BJ (cell line): ENCODE measurements around the gene ID1. TPM values are rescaled to one million over a fixed set of nuclear protein-coding genes. Genes with fewer than 3 reads are reported as not detected.

Experiments
- CTCF ChIA-PET: fragments of 350-600 bp; formaldehyde crosslinking; extraction: SDS; loops from one replicate; lab custom pipeline; 2021; ENCODE audit warnings: antibody characterized with exemption, inconsistent platforms; lab: Yijun Ruan, JAX
- POLR2A ChIA-PET: fragments of 300-600 bp; sonication (Branson Sonifier 250); formaldehyde crosslinking; extraction: SDS; loops from one replicate; lab custom pipeline; 2021; ENCODE audit warnings: antibody characterized with exemption; lab: Charles Lee
- DNase-seq: peaks from one replicate; pipeline ENCODE4 v3.0.0-alpha.2; 2011; ENCODE audit warnings: low read depth
- H3K27me3 ChIP-seq: 2 replicates; pipeline ENCODE4 v1.6.0; 2011; ENCODE audit warnings: low read length; ENCODE audit not compliant: control insufficient read depth, insufficient read depth
- H3K36me3 ChIP-seq: 2 replicates; pipeline ENCODE4 v1.5.1; 2011; ENCODE audit warnings: low read length; ENCODE audit not compliant: control insufficient read depth, insufficient read depth
- H3K4me3 ChIP-seq: 2 replicates; pipeline ENCODE4 v1.5.1; 2011; ENCODE audit warnings: low read depth, mild to moderate bottlenecking, control low read depth, low read length
- CTCF ChIP-seq: IDR thresholded peaks from 2 replicates; pipeline ENCODE4 v1.5.1; 2011; ENCODE audit warnings: low read depth, mild to moderate bottlenecking, control low read depth, inconsistent platforms, low read length, moderate library complexity; ENCODE audit not compliant: insufficient read depth
- polyA plus RNA-seq: library from polyadenylated mRNA; depleted of rRNA; stranded (reverse); fragments of >200 nt; gene quantifications from 2 replicates; pipeline ENCODE4 v1.2.3, GENCODE V29; 2011; rRNA removed
- small RNA-seq: library from RNA; depleted of rRNA; stranded (forward); fragments of <200 nt; gene quantifications from one replicate; pipeline ENCODE3, GENCODE V24; 2012; ENCODE audit warnings: low replicate concordance, low read depth; ENCODE audit not compliant: insufficient read length

Gene ID1
- polyA plus RNA-seq, 1 experiment, result 135 TPM

- POLR2A ChIA-PET, result no interaction called here
- no peak for TF ChIP-seq CTCF
- peak; percentile 39 for DNase-seq
- CTCF ChIA-PET, result interaction anchor here (0.8 to 5.9 kb wide), 3 partner anchors 9 to 40 kb away, joined by 3 to 33 read pairs (median 13); no protein-coding TSS in a partner anchor
- H3K4me3 ChIP-seq, result no peak overlapping the region
- no peaks in the 10 kb centered on the region for H3K27me3 ChIP-seq
- no peaks in the 10 kb centered on the region for H3K36me3 ChIP-seq
Observed at GRCh38 chr20:31652917-31653396, 47.9 kb downstream of the ID1 start.

- Histone ChIP-seq H3K36me3 (no peaks in the 10 kb centered on the region), H3K27me3 (no peaks in the 10 kb centered on the region), H3K4me3 (no peak overlapping the region)
- DNase-seq, result no peak
- TF ChIP-seq CTCF, result no peak
- CTCF ChIA-PET, result interaction anchor here (0.8 to 5.9 kb wide), 4 partner anchors 8 to 70 kb away, joined by 3 to 33 read pairs (median 8); no protein-coding TSS in a partner anchor
- POLR2A ChIA-PET, result no interaction called here
Observed at GRCh38 chr20:31653561-31653960, 48.5 kb downstream of the ID1 start.

DNA sequence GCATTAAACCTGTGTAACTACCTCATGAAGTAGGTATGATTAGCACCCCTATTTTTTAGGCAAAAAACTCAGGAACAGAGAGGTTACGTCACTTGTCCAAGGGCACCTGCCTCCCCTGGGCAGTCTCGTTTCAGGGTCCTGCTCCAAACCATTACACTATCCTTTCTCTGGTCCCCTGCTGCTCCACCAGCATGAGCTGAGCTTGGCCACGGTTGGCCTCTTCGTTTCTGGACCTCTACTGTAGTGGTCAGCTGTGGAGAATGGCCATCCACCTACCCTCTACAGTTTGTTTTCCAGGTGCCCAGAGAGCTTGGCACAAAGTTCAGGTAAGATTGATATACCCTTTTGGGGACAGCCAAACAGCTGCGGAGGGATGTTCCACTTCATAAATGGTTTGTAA lies 49.4 kb downstream of the ID1 start:
- no peak for TF ChIP-seq CTCF
- ChIA-PET POLR2A (no interaction called here), CTCF (interaction anchor here (1.0 to 5.9 kb wide), 3 partner anchors 21 to 70 kb away, joined by 3 to 33 read pairs (median 8); no protein-coding TSS in a partner anchor)
- DNase-seq, result no peak
- Histone ChIP-seq H3K27me3 (no peaks in the 10 kb centered on the region), H3K36me3 (no peaks in the 10 kb centered on the region), H3K4me3 (no peak overlapping the region)

Small RNA genes lying within 50 kb of the gene (small RNA-seq; reads per million reads assigned to genes)
- not detected for gene MIR3193

Other genes starting within 250 kb of the ID1 start
- gene DEFB118, start 236.7 kb upstream of the ID1 start, polyA plus RNA-seq, result not detected in 2 replicates
- gene DEFB119, start 214.7 kb upstream of the ID1 start, polyA plus RNA-seq, result not detected in 2 replicates
- not detected in 2 replicates for gene DEFB121, start 199.1 kb upstream of the ID1 start, polyA plus RNA-seq
- gene DEFB123, start 164.7 kb upstream of the ID1 start, polyA plus RNA-seq, result not detected in 2 replicates
- not detected in 2 replicates for gene DEFB124, start 130.2 kb upstream of the ID1 start, polyA plus RNA-seq
- gene REM1, start 130.0 kb upstream of the ID1 start, polyA plus RNA-seq, result not detected in 2 replicates
- gene HM13, start 90.8 kb upstream of the ID1 start, polyA plus RNA-seq, result 236 and 324 TPM in 2 replicates
- not detected in 2 replicates for gene COX4I2, start 32.6 kb downstream of the ID1 start, polyA plus RNA-seq
- 73.2 and 90.7 TPM in 2 replicates for gene BCL2L1, start 117.6 kb downstream of the ID1 start, polyA plus RNA-seq
- 29.9 and 39.2 TPM in 2 replicates for gene TPX2, start 134.0 kb downstream of the ID1 start, polyA plus RNA-seq
- gene MYLK2, start 214.1 kb downstream of the ID1 start, polyA plus RNA-seq, result 0.05 and 0.10 TPM in 2 replicates
- 0.05 TPM in 1 of 2 replicates, not detected in the other for gene FOXS1, start 240.3 kb downstream of the ID1 start, polyA plus RNA-seq